ENCODE data around the gene NPAS3.

- no peak for TF ChIP-seq EZH2 (IDR thresholded peaks at IDR 0.05; ENCODE audit: low read length, unreplicated experiment)
- TF ChIP-seq CTCF (conservative IDR thresholded peaks at IDR 0.05; ENCODE audit: low read depth, low read length) = no peak
Measured at GRCh38 chr14:33728010-33728498, 789.4 kb downstream of the NPAS3 start.

Data from PC-3 (cell line).